HepG2 (cell line): ENCODE measurements around the gene PCIF1. TPM values are rescaled to one million over a fixed set of nuclear protein-coding genes. Genes with fewer than 3 reads are reported as not detected.

Experiments
- FLYWCH1 ChIP-seq: sonication (generic); formaldehyde crosslinking; IDR thresholded peaks from 2 replicates; pipeline ENCODE4 v1.8.1; 2023; ENCODE audit warnings: mild to moderate bottlenecking, missing genetic modification reagents
- GLMP ChIP-seq: sonication (generic); formaldehyde crosslinking; IDR thresholded peaks from 2 replicates; pipeline ENCODE4 v1.9.0; 2021; ENCODE audit warnings: missing genetic modification reagents, mild to moderate bottlenecking, borderline replicate concordance
- HHEX ChIP-seq: IDR thresholded peaks from 2 replicates; pipeline ENCODE4 v1.6.1; 2016; ENCODE audit warnings: control low read depth
- MAF1 ChIP-seq: sonication (generic); formaldehyde crosslinking; IDR thresholded peaks from 2 replicates; pipeline ENCODE4 v1.5.0; 2020; ENCODE audit warnings: missing genetic modification reagents, borderline replicate concordance
- ONECUT2 ChIP-seq: sonication (generic); formaldehyde crosslinking; IDR thresholded peaks from 2 replicates; pipeline ENCODE4 v1.4.0; 2020; ENCODE audit warnings: missing genetic modification reagents
- PAX8 ChIP-seq: sonication (generic); formaldehyde crosslinking; IDR thresholded peaks from 2 replicates; pipeline ENCODE4 v1.8.0; 2022; ENCODE audit warnings: mild to moderate bottlenecking, missing genetic modification reagents, borderline replicate concordance
- PRPF4 ChIP-seq: fragments of 200-400 bp; formaldehyde crosslinking; IDR thresholded peaks from 2 replicates; pipeline ENCODE4 v1.6.1; 2016; ENCODE audit warnings: low read length, low read depth; ENCODE audit not compliant: poor library complexity, severe bottlenecking
- STAG1 ChIP-seq: sonication (generic); formaldehyde crosslinking; IDR thresholded peaks from 2 replicates; pipeline ENCODE4 v1.4.0; 2020; ENCODE audit warnings: missing genetic modification reagents
- STAT5B ChIP-seq: sonication (generic); formaldehyde crosslinking; IDR thresholded peaks from 2 replicates; pipeline ENCODE4 v1.4.0; 2020; ENCODE audit warnings: missing genetic modification reagents
- TGIF2 ChIP-seq: IDR thresholded peaks from 2 replicates; pipeline ENCODE4 v1.6.1; 2016; ENCODE audit warnings: control low read depth, missing compliant biosample characterization
- ZNF329 ChIP-seq: sonication (generic); formaldehyde crosslinking; IDR thresholded peaks from 2 replicates; pipeline ENCODE4 v1.9.0; 2021; ENCODE audit warnings: low read depth, mild to moderate bottlenecking, missing genetic modification reagents
- ZNF839 ChIP-seq: sonication (generic); formaldehyde crosslinking; IDR thresholded peaks from 2 replicates; pipeline ENCODE4 v1.4.0; 2020; ENCODE audit warnings: missing genetic modification reagents, mild to moderate bottlenecking, borderline replicate concordance
- ZSCAN25 ChIP-seq: sonication (generic); formaldehyde crosslinking; IDR thresholded peaks from 2 replicates; pipeline ENCODE4 v1.8.0; 2022; ENCODE audit warnings: mild to moderate bottlenecking, missing genetic modification reagents
- polyA plus RNA-seq, 8 experiments: library from polyadenylated mRNA; depleted of rRNA in 3 of 8; stranded (reverse) in 7 of 8; unstranded in 1 of 8; fragments of >200 nt; fragmentation: Illumina TruSeq in 4 of 8; extraction: Trizol in 4 of 8; gene quantifications; 2 replicates each; pipeline versions ENCODE4 v1.2.1 to v1.2.3, GENCODE V29; 2011 to 2016; ENCODE audit warnings: low read depth in 4 of 8, missing spikeins in 1 of 8, mixed read lengths in 1 of 8; ENCODE audit not compliant: insufficient read depth in 1 of 8
- total RNA-seq, 5 experiments: library from RNA; depleted of rRNA; stranded (reverse); fragments of >200 nt; fragmentation: Illumina TruSeq; extraction: Trizol; gene quantifications; 2 replicates each; pipeline ENCODE4 v1.2.3, GENCODE V29; 2016; ENCODE audit warnings: low read depth in 1 of 5
- TF ChIP-seq, protein P1 (sequence below): sonication (generic); formaldehyde crosslinking; IDR thresholded peaks from 2 replicates; pipeline ENCODE4 v1.4.0; 2020; ENCODE audit warnings: low read depth, mild to moderate bottlenecking, missing genetic modification reagents
- TF ChIP-seq, protein P2 (sequence below): sonication (generic); formaldehyde crosslinking; IDR thresholded peaks from 2 replicates; pipeline ENCODE4 v1.4.0; 2020; ENCODE audit warnings: mild to moderate bottlenecking, missing genetic modification reagents
- TF ChIP-seq, protein P3 (sequence below): IDR thresholded peaks from 2 replicates; pipeline ENCODE4 v1.6.1; 2016; ENCODE audit warnings: missing genetic modification reagents, missing compliant biosample characterization

Gene PCIF1
- total and polyA plus RNA-seq, 2 of the 13 experiments (the other 11 are each of a cell fraction or from before 2014, with no cell fraction given): 20.9 to 24.4 TPM

DNA sequence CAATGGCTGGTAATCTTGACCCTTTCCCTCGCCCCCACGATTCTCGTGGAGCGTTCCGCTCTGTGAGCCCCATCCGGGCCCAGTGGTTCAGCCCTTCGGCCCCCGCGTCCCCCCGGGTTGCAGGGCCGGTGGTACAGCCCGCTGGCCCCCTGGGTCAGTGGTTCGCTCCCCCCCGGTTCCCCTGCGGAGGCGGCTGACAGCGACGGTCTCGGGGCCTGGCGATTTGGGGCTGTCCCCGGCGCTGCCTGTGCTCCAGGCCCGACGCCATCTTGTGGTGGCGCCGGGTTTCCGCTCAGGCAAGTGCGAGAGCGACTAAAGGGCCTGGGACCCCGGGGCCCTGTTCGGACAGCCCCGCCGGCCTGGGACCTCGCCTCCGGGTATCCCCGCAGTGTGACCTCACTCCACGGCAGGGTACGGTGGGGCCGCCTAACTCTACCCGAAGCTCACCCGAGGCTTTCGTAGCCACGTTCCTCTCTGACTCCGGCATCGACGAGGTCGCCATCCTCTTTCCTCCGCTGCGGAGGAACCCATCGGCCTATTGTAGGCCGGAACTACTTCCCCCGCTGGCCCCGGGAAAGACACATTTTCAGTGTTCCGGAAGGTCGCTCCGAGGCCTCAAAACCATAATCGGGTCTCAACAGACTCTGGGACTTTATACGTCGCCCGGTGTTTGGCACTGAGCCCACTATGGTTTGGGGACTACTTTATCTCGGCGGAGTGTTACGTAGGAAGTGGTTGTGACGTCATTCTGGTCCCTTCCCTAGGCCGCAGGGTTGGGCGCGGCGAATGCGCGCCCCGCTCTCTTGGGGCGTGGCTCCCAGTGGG, 37.4 kb downstream of the PCIF1 start, which contains the start of gene ZNF335 (continued):
- TF ChIP-seq ZSCAN25 (CRISPR knock-in tag): no peak
- peak; percentile 67; the same call in 1 of the 2 replicates for TF ChIP-seq STAT5B (CRISPR knock-in tag)
- TF ChIP-seq, protein P1, sequence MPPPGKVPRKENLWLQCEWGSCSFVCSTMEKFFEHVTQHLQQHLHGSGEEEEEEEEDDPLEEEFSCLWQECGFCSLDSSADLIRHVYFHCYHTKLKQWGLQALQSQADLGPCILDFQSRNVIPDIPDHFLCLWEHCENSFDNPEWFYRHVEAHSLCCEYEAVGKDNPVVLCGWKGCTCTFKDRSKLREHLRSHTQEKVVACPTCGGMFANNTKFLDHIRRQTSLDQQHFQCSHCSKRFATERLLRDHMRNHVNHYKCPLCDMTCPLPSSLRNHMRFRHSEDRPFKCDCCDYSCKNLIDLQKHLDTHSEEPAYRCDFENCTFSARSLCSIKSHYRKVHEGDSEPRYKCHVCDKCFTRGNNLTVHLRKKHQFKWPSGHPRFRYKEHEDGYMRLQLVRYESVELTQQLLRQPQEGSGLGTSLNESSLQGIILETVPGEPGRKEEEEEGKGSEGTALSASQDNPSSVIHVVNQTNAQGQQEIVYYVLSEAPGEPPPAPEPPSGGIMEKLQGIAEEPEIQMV: no peak; the same call in 1 of the 2 replicates
- no peak for TF ChIP-seq GLMP (CRISPR knock-in tag)
- 0 out of 2 replicates have a peak, but pooled peaks have one; percentile 51 for TF ChIP-seq ONECUT2 (CRISPR knock-in tag)
- 0 out of 2 replicates have a peak, but pooled peaks have one; percentile 75 for TF ChIP-seq FLYWCH1 (CRISPR knock-in tag)
- TF ChIP-seq, protein P2, sequence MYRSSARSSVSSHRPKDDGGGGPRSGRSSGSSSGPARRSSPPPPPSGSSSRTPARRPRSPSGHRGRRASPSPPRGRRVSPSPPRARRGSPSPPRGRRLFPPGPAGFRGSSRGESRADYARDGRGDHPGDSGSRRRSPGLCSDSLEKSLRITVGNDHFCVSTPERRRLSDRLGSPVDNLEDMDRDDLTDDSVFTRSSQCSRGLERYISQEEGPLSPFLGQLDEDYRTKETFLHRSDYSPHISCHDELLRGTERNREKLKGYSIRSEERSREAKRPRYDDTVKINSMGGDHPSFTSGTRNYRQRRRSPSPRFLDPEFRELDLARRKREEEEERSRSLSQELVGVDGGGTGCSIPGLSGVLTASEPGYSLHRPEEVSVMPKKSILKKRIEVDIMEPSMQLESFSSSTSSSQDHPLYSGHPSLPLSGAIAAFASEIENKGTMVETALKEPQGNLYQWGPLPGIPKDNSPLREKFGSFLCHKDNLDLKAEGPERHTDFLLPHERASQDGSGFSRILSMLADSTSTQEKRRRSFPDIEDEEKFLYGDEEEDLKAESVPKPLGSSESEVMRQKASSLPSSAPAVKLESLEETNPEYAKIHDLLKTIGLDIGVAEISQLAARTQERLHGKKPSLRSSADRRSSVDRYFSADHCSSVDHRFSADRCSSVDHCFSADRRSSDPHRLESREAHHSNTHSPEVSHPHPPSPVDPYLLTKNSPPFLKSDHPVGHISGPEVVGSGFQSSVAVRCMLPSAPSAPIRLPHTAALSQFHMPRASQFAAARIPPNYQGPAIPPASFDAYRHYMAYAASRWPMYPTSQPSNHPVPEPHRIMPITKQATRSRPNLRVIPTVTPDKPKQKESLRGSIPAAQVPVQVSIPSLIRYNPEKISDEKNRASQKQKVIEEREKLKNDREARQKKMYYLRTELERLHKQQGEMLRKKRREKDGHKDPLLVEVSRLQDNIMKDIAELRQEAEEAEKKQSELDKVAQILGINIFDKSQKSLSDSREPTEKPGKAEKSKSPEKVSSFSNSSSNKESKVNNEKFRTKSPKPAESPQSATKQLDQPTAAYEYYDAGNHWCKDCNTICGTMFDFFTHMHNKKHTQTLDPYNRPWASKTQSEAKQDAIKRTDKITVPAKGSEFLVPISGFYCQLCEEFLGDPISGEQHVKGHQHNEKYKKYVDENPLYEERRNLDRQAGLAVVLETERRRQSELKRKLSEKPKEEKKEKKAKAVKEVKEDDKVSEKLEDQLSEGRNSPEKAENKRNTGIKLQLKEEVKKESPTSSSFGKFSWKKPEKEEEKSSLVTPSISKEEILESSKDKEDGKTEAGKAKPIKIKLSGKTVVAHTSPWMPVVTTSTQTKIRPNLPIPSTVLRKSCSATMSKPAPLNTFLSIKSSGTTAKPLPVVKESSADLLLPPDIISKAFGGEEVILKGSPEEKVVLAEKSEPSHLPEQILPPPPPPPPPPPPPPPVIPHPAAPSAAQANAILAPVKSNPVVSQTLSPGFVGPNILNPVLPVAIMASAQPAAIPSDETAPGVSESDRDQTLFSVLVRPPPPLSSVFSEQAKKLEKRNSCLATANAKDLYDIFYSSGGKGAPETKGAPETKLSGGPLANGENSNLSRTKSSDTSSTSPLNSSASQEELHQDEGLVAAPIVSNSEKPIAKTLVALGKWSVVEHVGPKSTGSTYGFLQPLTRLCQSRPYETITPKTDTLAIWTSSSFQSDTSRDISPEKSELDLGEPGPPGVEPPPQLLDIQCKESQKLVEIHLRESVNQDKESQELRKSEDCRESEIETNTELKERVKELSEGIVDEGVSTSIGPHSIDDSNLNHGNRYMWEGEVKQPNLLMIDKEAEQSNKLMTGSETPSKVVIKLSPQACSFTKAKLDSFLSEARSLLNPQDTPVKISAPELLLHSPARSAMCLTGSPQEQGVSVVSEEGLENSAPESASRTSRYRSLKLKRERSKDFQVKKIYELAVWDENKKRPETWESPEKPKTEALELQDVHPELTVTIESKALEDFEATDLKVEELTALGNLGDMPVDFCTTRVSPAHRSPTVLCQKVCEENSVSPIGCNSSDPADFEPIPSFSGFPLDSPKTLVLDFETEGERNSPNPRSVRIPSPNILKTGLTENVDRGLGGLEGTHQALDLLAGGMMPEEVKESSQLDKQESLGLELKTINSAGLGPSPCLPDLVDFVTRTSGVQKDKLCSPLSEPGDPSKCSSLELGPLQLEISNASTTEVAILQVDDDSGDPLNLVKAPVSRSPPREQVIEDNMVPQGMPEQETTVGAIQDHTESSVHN (CRISPR knock-in tag): peak; percentile 17; the same call in 1 of the 2 replicates
- TF ChIP-seq STAG1 (CRISPR knock-in tag): peak; percentile 16; the same call in 1 of the 2 replicates
- no peak; the same call in none of the 2 replicates for TF ChIP-seq PAX8 (CRISPR knock-in tag)
- TF ChIP-seq, protein P3, sequence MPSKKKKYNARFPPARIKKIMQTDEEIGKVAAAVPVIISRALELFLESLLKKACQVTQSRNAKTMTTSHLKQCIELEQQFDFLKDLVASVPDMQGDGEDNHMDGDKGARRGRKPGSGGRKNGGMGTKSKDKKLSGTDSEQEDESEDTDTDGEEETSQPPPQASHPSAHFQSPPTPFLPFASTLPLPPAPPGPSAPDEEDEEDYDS (CRISPR knock-in tag): peak; percentile 95
- TF ChIP-seq HHEX: peak; percentile 73
- TF ChIP-seq TGIF2 (CRISPR knock-in tag): peak; percentile 62; the same call in 1 of the 2 replicates
- 0 out of 2 replicates have a peak, but pooled peaks have one; percentile 3 for TF ChIP-seq ZNF839 (CRISPR knock-in tag)
- peak; percentile 94 for TF ChIP-seq MAF1
- TF ChIP-seq PRPF4: peak; percentile 55
- no peak; the same call in 1 of the 2 replicates for TF ChIP-seq ZNF329 (CRISPR knock-in tag)
